H9 (cell line): Measurements from ENCODE around the gene TMBIM1. TPM values are rescaled to one million over a fixed set of nuclear protein-coding genes. Genes with fewer than 3 reads are reported as not detected.

Experiments
- DNase-seq: peaks from one replicate; pipeline ENCODE4 v3.0.0-alpha.2; 2017
- H2AFZ ChIP-seq: one replicate; pipeline ENCODE4 v1.6.1; 2013; ENCODE audit warnings: mild to moderate bottlenecking, low read length, control low read depth, moderate library complexity
- H2AK5ac ChIP-seq: 2 replicates; pipeline ENCODE4 v1.6.1; 2013; ENCODE audit warnings: low read length, control low read depth, mixed read lengths; ENCODE audit not compliant: insufficient read length
- H2BK120ac ChIP-seq: one replicate; pipeline ENCODE4 v1.6.1; 2013; ENCODE audit warnings: low read depth, mild to moderate bottlenecking, low read length, control low read depth, inconsistent platforms; ENCODE audit not compliant: poor library complexity, severe bottlenecking
- H2BK12ac ChIP-seq: 2 replicates; pipeline ENCODE4 v1.6.1; 2013; ENCODE audit warnings: low read length, control low read depth, mixed read lengths, low read depth; ENCODE audit not compliant: insufficient read length
- H2BK15ac ChIP-seq: 2 replicates; pipeline ENCODE4 v1.6.1; 2013; ENCODE audit warnings: low read depth, low read length, control low read depth
- H2BK20ac ChIP-seq: one replicate; pipeline ENCODE4 v1.6.1; 2013; ENCODE audit warnings: low read depth, mild to moderate bottlenecking, low read length, control low read depth, inconsistent platforms; ENCODE audit not compliant: poor library complexity, severe bottlenecking
- H2BK5ac ChIP-seq: 2 replicates; pipeline ENCODE4 v1.6.1; 2013; ENCODE audit warnings: low read length, control low read depth, mixed read lengths; ENCODE audit not compliant: insufficient read length
- H3K14ac ChIP-seq: 2 replicates; pipeline ENCODE4 v1.6.1; 2013; ENCODE audit warnings: low read length, control low read depth; ENCODE audit not compliant: insufficient read depth
- H3K18ac ChIP-seq: 2 replicates; pipeline ENCODE4 v1.6.1; 2013; ENCODE audit warnings: low read depth, mild to moderate bottlenecking, mixed read lengths, low read length, control low read depth; ENCODE audit not compliant: insufficient read length
- H3K23ac ChIP-seq: 2 replicates; pipeline ENCODE4 v1.6.1; 2013; ENCODE audit warnings: low read length, control low read depth, mixed read lengths, low read depth; ENCODE audit not compliant: insufficient read length
- H3K23me2 ChIP-seq: 2 replicates; pipeline ENCODE4 v1.6.1; 2013; ENCODE audit warnings: low read depth, mild to moderate bottlenecking, mixed read lengths, low read length, control low read depth; ENCODE audit not compliant: insufficient read length, poor library complexity, severe bottlenecking
- H3K27ac ChIP-seq: 2 replicates; pipeline ENCODE4 v1.5.1; 2013; ENCODE audit warnings: low read length, control low read depth, mixed read lengths, low read depth; ENCODE audit not compliant: insufficient read length
- H3K27me3 ChIP-seq: 2 replicates; pipeline ENCODE4 v1.6.1; 2013; ENCODE audit warnings: low read length, control low read depth, inconsistent platforms; ENCODE audit not compliant: insufficient read depth
- H3K4ac ChIP-seq: 2 replicates; pipeline ENCODE4 v1.6.1; 2013; ENCODE audit warnings: low read depth, mild to moderate bottlenecking, control low read depth, inconsistent platforms, low read length, moderate library complexity
- H3K4me1 ChIP-seq: 2 replicates; pipeline ENCODE4 v1.6.1; 2013; ENCODE audit warnings: low read length, control low read depth, inconsistent platforms; ENCODE audit not compliant: insufficient read depth
- H3K4me2 ChIP-seq: 2 replicates; pipeline ENCODE4 v1.6.1; 2013; ENCODE audit warnings: low read length, control low read depth, mixed read lengths; ENCODE audit not compliant: insufficient read length, insufficient read depth
- H3K56ac ChIP-seq: 2 replicates; pipeline ENCODE4 v1.6.1; 2013; ENCODE audit warnings: low read depth, mild to moderate bottlenecking, mixed read lengths, low read length, control low read depth; ENCODE audit not compliant: insufficient read length
- H3K79me1 ChIP-seq: 2 replicates; pipeline ENCODE4 v1.6.1; 2013; ENCODE audit warnings: low read depth, mild to moderate bottlenecking, moderate library complexity, low read length, control low read depth, inconsistent platforms; ENCODE audit not compliant: insufficient read depth, poor library complexity, severe bottlenecking
- H3K79me2 ChIP-seq: 2 replicates; pipeline ENCODE4 v1.6.1; 2013; ENCODE audit warnings: low read length, control low read depth, inconsistent platforms; ENCODE audit not compliant: insufficient read depth
- H3K9ac ChIP-seq: 2 replicates; pipeline ENCODE4 v1.6.1; 2013; ENCODE audit warnings: low read length, control low read depth, mixed read lengths; ENCODE audit not compliant: insufficient read length; ENCODE audit errors: extremely low read depth
- H3K9me3 ChIP-seq: one replicate; pipeline ENCODE4 v1.6.1; 2013; ENCODE audit warnings: low read depth, low read length, inconsistent platforms; ENCODE audit not compliant: control insufficient read depth
- H3T11ph ChIP-seq: one replicate; pipeline ENCODE4 v1.6.1; 2013; ENCODE audit warnings: mild to moderate bottlenecking, low read length, control low read depth, inconsistent platforms
- H4K20me1 ChIP-seq: one replicate; pipeline ENCODE4 v1.6.1; 2013; ENCODE audit not compliant: control insufficient read depth, insufficient read length, insufficient read depth
- H4K5ac ChIP-seq: 2 replicates; pipeline ENCODE4 v1.6.1; 2013; ENCODE audit warnings: low read depth, mild to moderate bottlenecking, mixed read lengths, low read length, control low read depth; ENCODE audit not compliant: insufficient read length
- H4K8ac ChIP-seq: replicated peaks from 2 replicates; pipeline ENCODE4 v1.6.1; 2013; ENCODE audit warnings: low read length, control low read depth, mixed read lengths, low read depth; ENCODE audit not compliant: insufficient read length
- H4K91ac ChIP-seq: 2 replicates; pipeline ENCODE4 v1.6.1; 2013; ENCODE audit warnings: low read depth, mild to moderate bottlenecking, moderate library complexity, mixed read lengths, low read length, control low read depth; ENCODE audit not compliant: insufficient read length
- H3K27ac Mint-ChIP-seq, 3 experiments: 2 replicates in 2 of 3; 3 replicates in 1 of 3; pipeline ENCODE4 v1.8.0; 2020 to 2021; ENCODE audit warnings: mixed read lengths in 3 of 3, mild to moderate bottlenecking in 1 of 3, moderate library complexity in 1 of 3
- H3K27me3 Mint-ChIP-seq: 2 replicates; pipeline ENCODE4 v1.8.0; 2021; ENCODE audit warnings: low read depth, mild to moderate bottlenecking, moderate library complexity, mixed read lengths
- H3K36me3 Mint-ChIP-seq, 3 experiments: 2 replicates in 2 of 3; 3 replicates in 1 of 3; pipeline ENCODE4 v1.8.0; 2020 to 2021; ENCODE audit warnings: low read depth in 3 of 3, mixed read lengths in 3 of 3; ENCODE audit not compliant: insufficient read depth in 1 of 3
- H3K4me1 Mint-ChIP-seq, 2 experiments: 2 replicates each; pipeline ENCODE4 v1.8.0; 2020; ENCODE audit warnings: mixed read lengths in 2 of 2
- H3K4me3 Mint-ChIP-seq, 2 experiments: 2 replicates in 1 of 2; 3 replicates in 1 of 2; pipeline ENCODE4 v1.8.0; 2020 to 2021; ENCODE audit warnings: mild to moderate bottlenecking in 2 of 2, mixed read lengths in 2 of 2, moderate library complexity in 1 of 2
- H3K9me3 Mint-ChIP-seq, 2 experiments: 2 replicates in 1 of 2; 3 replicates in 1 of 2; pipeline ENCODE4 v1.8.0; 2020; ENCODE audit warnings: mild to moderate bottlenecking in 2 of 2, mixed read lengths in 2 of 2, moderate library complexity in 1 of 2
- WGBS: extraction: QIAGEN DNeasy Blood & Tissue Kit; methylation state at CpG from one replicate; pipeline ENCODE4 v1.1.7; 2013; ENCODE audit warnings: missing lambda C conversion rate, low lambda C conversion rate, mixed read lengths; ENCODE audit not compliant: insufficient read length; ENCODE audit errors: extremely low coverage; 5-methylcytosine and 5-hydroxymethylcytosine counted together
- total RNA-seq: library from RNA; stranded (reverse); gene quantifications from 2 replicates; pipeline ENCODE4 v1.2.1, GENCODE V29; 2021
- TF ChIP-seq, protein P1 (sequence below): fragments of 200-600 bp; sonication (generic); conservative IDR thresholded peaks from 3 replicates; pipeline ENCODE4 v1.8.0; 2021; ENCODE audit warnings: antibody characterized with exemption, mild to moderate bottlenecking

Gene TMBIM1
- total RNA-seq, 1 experiment from 2014 or later: 17.4 TPM

DNA sequence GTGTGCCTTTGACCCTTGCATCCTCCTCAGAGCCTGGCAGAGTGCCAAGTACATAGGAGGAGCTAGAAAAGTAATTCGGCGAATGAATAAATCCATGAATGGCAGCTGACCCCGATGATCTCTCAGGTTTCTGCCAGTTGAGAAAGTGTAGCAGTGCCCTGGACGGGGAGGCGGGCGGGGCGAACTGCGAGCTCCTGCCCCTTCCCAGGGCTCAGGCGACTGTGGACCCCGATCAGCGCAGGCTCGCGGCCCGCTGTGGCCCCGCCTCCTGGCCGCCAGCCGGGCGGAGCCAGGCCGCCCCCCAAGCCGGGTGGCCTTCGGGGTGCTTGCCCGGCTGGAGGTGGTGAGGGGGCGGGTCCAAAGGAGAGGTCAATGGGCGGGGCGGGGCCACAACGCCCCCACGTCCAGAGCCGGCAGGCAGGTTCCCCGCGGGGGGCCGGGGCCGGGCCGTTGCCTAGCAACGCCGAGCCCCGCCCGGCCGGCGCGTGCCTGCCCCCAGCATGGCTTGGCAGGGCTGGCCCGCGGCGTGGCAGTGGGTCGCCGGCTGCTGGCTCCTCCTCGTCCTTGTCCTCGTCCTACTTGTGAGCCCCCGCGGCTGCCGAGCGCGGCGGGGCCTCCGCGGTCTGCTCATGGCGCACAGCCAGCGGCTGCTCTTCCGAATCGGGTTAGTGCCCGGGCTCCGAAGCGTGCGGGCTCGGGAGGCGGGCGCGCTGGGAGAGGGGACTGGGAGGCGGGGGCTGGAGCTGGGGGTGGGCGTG, 30.6 kb upstream of the TMBIM1 start:
- Mint-ChIP-seq H3K27ac (peak overlapping the region; percentile 84 to 95 (median 94); a peak in 5 of 7 replicates), H3K9me3 (no peaks in the 10 kb centered on the region), H3K4me1 (peaks cover 38 to 43% of the 10 kb centered on the region in 2 experiments), H3K27me3 (no peaks in the 10 kb centered on the region), H3K4me3 (peak overlapping the region; percentile 89 to 97), H3K36me3 (no peaks in the 10 kb centered on the region)
- Histone ChIP-seq H2AK5ac (no peak overlapping the region), H4K5ac (no peak overlapping the region), H2BK12ac (no peak overlapping the region), H4K8ac (no peak overlapping the region), H2BK120ac (no peak overlapping the region), H3K23ac (no peak overlapping the region), H3K23me2 (peaks cover 9% of the 10 kb centered on the region), H3K79me2 (no peaks in the 10 kb centered on the region), H2AFZ (no peak overlapping the region), H2BK20ac (no peak overlapping the region), H3K79me1 (no peaks in the 10 kb centered on the region), H3K9ac (no peak overlapping the region), H3T11ph (no peak overlapping the region), H4K20me1 (no peaks in the 10 kb centered on the region), H3K14ac (no peak overlapping the region), H4K91ac (no peak overlapping the region), H3K27me3 (no peaks in the 10 kb centered on the region), H3K9me3 (no peaks in the 10 kb centered on the region), H3K4me2 (peak overlapping the region; percentile 86), H3K27ac (no peak overlapping the region), H2BK5ac (no peak overlapping the region), H3K4ac (no peak overlapping the region), H2BK15ac (no peak overlapping the region), H3K4me1 (peaks cover 9% of the 10 kb centered on the region; the same call in 1 of the 2 replicates), H3K18ac (no peak overlapping the region), H3K56ac (no peak overlapping the region)
- DNase-seq: peak; percentile 97
- WGBS: no CpG with 5 or more reads among the region's 69 CpGs
- TF ChIP-seq, protein P1, sequence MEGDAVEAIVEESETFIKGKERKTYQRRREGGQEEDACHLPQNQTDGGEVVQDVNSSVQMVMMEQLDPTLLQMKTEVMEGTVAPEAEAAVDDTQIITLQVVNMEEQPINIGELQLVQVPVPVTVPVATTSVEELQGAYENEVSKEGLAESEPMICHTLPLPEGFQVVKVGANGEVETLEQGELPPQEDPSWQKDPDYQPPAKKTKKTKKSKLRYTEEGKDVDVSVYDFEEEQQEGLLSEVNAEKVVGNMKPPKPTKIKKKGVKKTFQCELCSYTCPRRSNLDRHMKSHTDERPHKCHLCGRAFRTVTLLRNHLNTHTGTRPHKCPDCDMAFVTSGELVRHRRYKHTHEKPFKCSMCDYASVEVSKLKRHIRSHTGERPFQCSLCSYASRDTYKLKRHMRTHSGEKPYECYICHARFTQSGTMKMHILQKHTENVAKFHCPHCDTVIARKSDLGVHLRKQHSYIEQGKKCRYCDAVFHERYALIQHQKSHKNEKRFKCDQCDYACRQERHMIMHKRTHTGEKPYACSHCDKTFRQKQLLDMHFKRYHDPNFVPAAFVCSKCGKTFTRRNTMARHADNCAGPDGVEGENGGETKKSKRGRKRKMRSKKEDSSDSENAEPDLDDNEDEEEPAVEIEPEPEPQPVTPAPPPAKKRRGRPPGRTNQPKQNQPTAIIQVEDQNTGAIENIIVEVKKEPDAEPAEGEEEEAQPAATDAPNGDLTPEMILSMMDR: no peak
